IMR-90 (cell line): ENCODE data around the gene MRS2. TPM values are rescaled to one million over a fixed set of nuclear protein-coding genes. Genes with fewer than 3 reads are reported as not detected.

Experiments
- ATAC-seq: fragments of 200-7000 bp; cut with Tn5 transposase; 2 replicates; pipeline ENCODE4 v1.9.1; 2020; ENCODE audit warnings: low read depth, mild to moderate bottlenecking, moderate library complexity
- BruUV-seq: library from RNA; stranded (reverse); fragments of 400-500 nt; replicated peaks from 2 replicates; lab custom pipeline; 2021; lab: Mats Ljungman, UMichigan
- CTCF ChIA-PET: fragments of 300-600 bp; formaldehyde crosslinking; extraction: SDS; loops from one replicate; lab custom pipeline; 2021; ENCODE audit warnings: antibody characterized with exemption; lab: Yijun Ruan, JAX
- POLR2A ChIA-PET: fragments of 300-600 bp; sonication (Branson Sonifier 250); formaldehyde crosslinking; loops from one replicate; lab custom pipeline; 2022; ENCODE audit warnings: antibody characterized with exemption; ENCODE audit not compliant: unreplicated experiment; lab: Charles Lee
- DNase-seq: peaks from one replicate; pipeline ENCODE4 v3.0.0; 2013
- H2AFZ ChIP-seq: replicated peaks from 2 replicates; pipeline ENCODE3; 2013; ENCODE audit warnings: low read length, mild to moderate bottlenecking; ENCODE audit not compliant: poor library complexity
- H2AK5ac ChIP-seq: 2 replicates; pipeline ENCODE4 v1.6.1; 2013; ENCODE audit warnings: low read depth, low read length, inconsistent platforms
- H2AK9ac ChIP-seq: replicated peaks from 2 replicates; pipeline ENCODE3; 2013; ENCODE audit warnings: mild to moderate bottlenecking, low read depth, low read length, moderate library complexity; ENCODE audit not compliant: poor library complexity
- H2BK120ac ChIP-seq: 2 replicates; pipeline ENCODE4 v1.6.1; 2013; ENCODE audit warnings: low read depth, low read length, inconsistent platforms
- H2BK15ac ChIP-seq: 3 replicates; pipeline ENCODE4 v1.6.1; 2013; ENCODE audit warnings: low read depth, low read length, inconsistent platforms
- H2BK20ac ChIP-seq: 2 replicates; pipeline ENCODE4 v1.6.1; 2013; ENCODE audit warnings: low read depth, mild to moderate bottlenecking, inconsistent platforms, low read length, moderate library complexity
- H2BK5ac ChIP-seq: 2 replicates; pipeline ENCODE4 v1.6.1; 2013; ENCODE audit warnings: mild to moderate bottlenecking, low read depth, low read length, inconsistent platforms; ENCODE audit not compliant: poor library complexity, severe bottlenecking
- H3K14ac ChIP-seq: replicated peaks from 2 replicates; pipeline ENCODE4 v1.6.1; 2013; ENCODE audit warnings: low read depth, low read length, inconsistent platforms
- H3K18ac ChIP-seq: 2 replicates; pipeline ENCODE4 v1.6.1; 2013; ENCODE audit warnings: low read depth, low read length, control low read depth
- H3K23ac ChIP-seq: 2 replicates; pipeline ENCODE4 v1.6.1; 2013; ENCODE audit warnings: low read depth, low read length, inconsistent platforms
- H3K27ac ChIP-seq: 2 replicates; pipeline ENCODE4 v1.5.1; 2013; ENCODE audit warnings: mild to moderate bottlenecking, control low read depth, low read length; ENCODE audit not compliant: insufficient read depth
- H3K27me3 ChIP-seq: 2 replicates; pipeline ENCODE4 v1.6.1; 2013; ENCODE audit warnings: low read length; ENCODE audit not compliant: control insufficient read depth, insufficient read depth
- H3K36me3 ChIP-seq: 2 replicates; pipeline ENCODE4 v1.6.1; 2013; ENCODE audit warnings: low read length, mixed read lengths; ENCODE audit not compliant: control insufficient read depth, insufficient read depth
- H3K4ac ChIP-seq: 2 replicates; pipeline ENCODE4 v1.6.1; 2013; ENCODE audit warnings: low read depth, low read length, inconsistent platforms
- H3K4me1 ChIP-seq: 2 replicates; pipeline ENCODE4 v1.6.1; 2013; ENCODE audit warnings: low read length, mixed read lengths; ENCODE audit not compliant: control insufficient read depth, insufficient read depth
- H3K4me2 ChIP-seq: 2 replicates; pipeline ENCODE4 v1.6.1; 2013; ENCODE audit warnings: low read depth, mild to moderate bottlenecking, control low read depth, low read length, moderate library complexity
- H3K4me3 ChIP-seq: 2 replicates; pipeline ENCODE4 v1.5.1; 2013; ENCODE audit warnings: low read depth, mild to moderate bottlenecking, control low read depth, low read length, moderate library complexity; ENCODE audit not compliant: insufficient read depth
- H3K56ac ChIP-seq: 2 replicates; pipeline ENCODE4 v1.6.1; 2013; ENCODE audit warnings: low read length, inconsistent platforms; ENCODE audit not compliant: insufficient read depth; ENCODE audit errors: extremely low read depth
- H3K79me1 ChIP-seq, 2 experiments: 2 replicates each; pipeline ENCODE4 v1.6.1; 2013; ENCODE audit warnings: low read length in 2 of 2, inconsistent platforms in 1 of 2, low read depth in 1 of 2
- H3K9ac ChIP-seq: 2 replicates; pipeline ENCODE4 v1.6.1; 2013; ENCODE audit warnings: low read depth, low read length, control low read depth
- H3K9me1 ChIP-seq: 2 replicates; pipeline ENCODE4 v1.6.1; 2013; ENCODE audit warnings: low read length, inconsistent platforms; ENCODE audit not compliant: insufficient read depth
- H3K9me3 ChIP-seq: 2 replicates; pipeline ENCODE4 v1.6.1; 2013; ENCODE audit warnings: low read length; ENCODE audit not compliant: control insufficient read depth, insufficient read depth
- H4K20me1 ChIP-seq: 2 replicates; pipeline ENCODE4 v1.6.1; 2013; ENCODE audit warnings: low read length, inconsistent platforms; ENCODE audit not compliant: insufficient read depth
- H4K5ac ChIP-seq: 2 replicates; pipeline ENCODE4 v1.6.1; 2013; ENCODE audit warnings: mild to moderate bottlenecking, low read depth, low read length, control low read depth
- H4K8ac ChIP-seq, 2 experiments: 2 replicates each; pipeline ENCODE4 v1.6.1; 2013; ENCODE audit warnings: low read depth in 2 of 2, low read length in 2 of 2, control low read depth in 1 of 2, inconsistent platforms in 1 of 2
- H4K91ac ChIP-seq: 2 replicates; pipeline ENCODE4 v1.6.1; 2013; ENCODE audit warnings: low read depth, low read length, inconsistent platforms; ENCODE audit not compliant: insufficient read depth
- BHLHE40 ChIP-seq: fragments of 150-350 bp; IDR thresholded peaks from 2 replicates; pipeline ENCODE4 v1.6.1; 2016; ENCODE audit warnings: mild to moderate bottlenecking, low read depth, low read length
- CEBPB ChIP-seq: IDR thresholded peaks from 2 replicates; pipeline ENCODE4 v1.6.1; 2012; ENCODE audit warnings: low read depth, low read length, improper control_type of control experiment
- CHD1 ChIP-seq: IDR thresholded peaks from 2 replicates; pipeline ENCODE4 v1.6.1; 2012; ENCODE audit warnings: low read depth, low read length, improper control_type of control experiment
- CTCF ChIP-seq: conservative IDR thresholded peaks from 2 replicates; pipeline ENCODE4 v1.5.1; 2012; ENCODE audit warnings: mild to moderate bottlenecking, low read depth, low read length, improper control_type of control experiment
- ELK1 ChIP-seq: fragments of 150-350 bp; IDR thresholded peaks from 2 replicates; pipeline ENCODE4 v1.6.1; 2016; ENCODE audit warnings: low read depth, mild to moderate bottlenecking, low read length, moderate library complexity, borderline replicate concordance
- FOS ChIP-seq: fragments of 150-350 bp; IDR thresholded peaks from 2 replicates; pipeline ENCODE4 v1.6.1; 2016; ENCODE audit warnings: low read depth, low read length
- MAFK ChIP-seq: IDR thresholded peaks from 2 replicates; pipeline ENCODE4 v1.6.1; 2012; ENCODE audit warnings: low read depth, low read length, improper control_type of control experiment
- MAZ ChIP-seq: IDR thresholded peaks from 2 replicates; pipeline ENCODE4 v1.6.1; 2012; ENCODE audit warnings: low read depth, mild to moderate bottlenecking, low read length, improper control_type of control experiment, moderate library complexity, borderline replicate concordance
- MXI1 ChIP-seq: IDR thresholded peaks from 2 replicates; pipeline ENCODE4 v1.6.1; 2012; ENCODE audit warnings: low read depth, mild to moderate bottlenecking, low read length, moderate library complexity, borderline replicate concordance
- NFE2L2 ChIP-seq: fragments of 150-350 bp; IDR thresholded peaks from 2 replicates; pipeline ENCODE4 v1.6.1; 2016; ENCODE audit warnings: low read depth, mild to moderate bottlenecking, low read length
- POLR2A ChIP-seq: IDR thresholded peaks from 2 replicates; pipeline ENCODE4 v1.6.1; 2012; ENCODE audit warnings: mild to moderate bottlenecking, low read depth, low read length
- RAD21 ChIP-seq: IDR thresholded peaks from 2 replicates; pipeline ENCODE4 v1.6.1; 2012; ENCODE audit warnings: low read length, improper control_type of control experiment
- RCOR1 ChIP-seq: IDR thresholded peaks from 2 replicates; pipeline ENCODE4 v1.6.1; 2012; ENCODE audit warnings: mild to moderate bottlenecking, low read length, improper control_type of control experiment; ENCODE audit not compliant: insufficient replicate concordance
- RFX5 ChIP-seq: IDR thresholded peaks from 2 replicates; pipeline ENCODE4 v1.8.0; 2012; ENCODE audit warnings: low read depth, mild to moderate bottlenecking, low read length, moderate library complexity
- SMC3 ChIP-seq: fragments of 150-350 bp; IDR thresholded peaks from 2 replicates; pipeline ENCODE4 v1.6.1; 2016; ENCODE audit warnings: low read depth, mild to moderate bottlenecking, antibody characterized with exemption, low read length, moderate library complexity
- USF2 ChIP-seq: fragments of 150-350 bp; IDR thresholded peaks from 2 replicates; pipeline ENCODE4 v1.6.1; 2017; ENCODE audit warnings: mild to moderate bottlenecking, antibody characterized with exemption, low read length, low read depth
- WGBS, 2 experiments: methylation state at CpG; one replicate each; pipeline versions ENCODE4 v1.1.5 to v1.1.7; 2013; ENCODE audit warnings: missing lambda C conversion rate in 2 of 2; ENCODE audit not compliant: insufficient read length in 1 of 2; ENCODE audit errors: extremely low coverage in 2 of 2; 5-methylcytosine and 5-hydroxymethylcytosine counted together
- dilution Hi-C: fragments of 300-500 bp; cut with HindIII; formaldehyde crosslinking; loops from one replicate; pipeline ENCODE4 v1.14.3; 2018; ENCODE audit warnings: low sequenced_read_pairs; ENCODE audit not compliant: unreplicated experiment
- in situ Hi-C: fragments of 300-500 bp; cut with MboI; formaldehyde crosslinking; loops from 3 replicates; pipeline ENCODE4 v1.14.3; 2019; ENCODE audit warnings: low sequenced_read_pairs, inconsistent platforms, mixed read lengths
- intact Hi-C: fragments of 100-400 bp; cut with micrococcal nuclease; formaldehyde crosslinking; loops from 2 replicates; pipeline ENCODE4 v1.10.0; 2022
- polyA plus RNA-seq, 3 experiments: library from polyadenylated mRNA; depleted of rRNA; stranded (reverse); fragments of >200 nt; gene quantifications; 2 replicates each; pipeline ENCODE4 v1.2.3, GENCODE V29; 2012; ENCODE audit warnings: low replicate concordance in 1 of 3
- total RNA-seq: library from RNA; depleted of rRNA; stranded (reverse); fragments of >200 nt; gene quantifications from 2 replicates; pipeline ENCODE4 v1.2.3, GENCODE V29; 2012

MRS2 gene
- total and polyA plus RNA-seq, 2 of the 4 experiments (the other 2 are of a cell fraction), result 8.8 to 11.1 TPM

- dilution Hi-C loops (no loop called here), intact Hi-C loops (no loop called here), in situ Hi-C loops (loop anchor here (10.0 kb wide), 1 partner anchor 262 kb away; no protein-coding TSS in a partner anchor)
- Histone ChIP-seq H2AK9ac (no peak overlapping the region), H3K4ac (no peak overlapping the region), H3K23ac (no peak overlapping the region), H4K8ac (no peak overlapping the region), H3K36me3 (no peaks in the 10 kb centered on the region), H3K9me1 (peaks cover 7% of the 10 kb centered on the region), H2BK120ac (no peak overlapping the region), H3K4me2 (no peak overlapping the region), H2AFZ (no peak overlapping the region), H4K20me1 (no peaks in the 10 kb centered on the region), H3K4me1 (peaks cover 3% of the 10 kb centered on the region; the same call in 1 of the 2 replicates), H3K56ac (no peak overlapping the region), H3K18ac (no peak overlapping the region), H3K14ac (no peak overlapping the region), H3K79me1 (no peaks in the 10 kb centered on the region), H2BK5ac (no peak overlapping the region), H2BK20ac (no peak overlapping the region), H4K5ac (no peak overlapping the region), H4K91ac (no peak overlapping the region), H3K9me3 (no peaks in the 10 kb centered on the region), H2BK15ac (no peak overlapping the region), H3K4me3 (no peak overlapping the region), H2AK5ac (no peak overlapping the region), H3K27ac (no peak overlapping the region), H3K27me3 (no peaks in the 10 kb centered on the region), H3K9ac (no peak overlapping the region)
- CTCF ChIA-PET, result no interaction called here
- 100% methylated on average over 1 of the region's 9 CpGs; no CpG with 5 or more reads in 1 of the 2 experiments for WGBS, 2 experiments
- POLR2A ChIA-PET, result no interaction called here
- TF ChIP-seq NFE2L2 (no peak), FOS (no peak), RCOR1 (no peak), CHD1 (no peak), USF2 (no peak), SMC3 (no peak), POLR2A (no peak), BHLHE40 (no peak), RFX5 (no peak), MAFK (no peak), ELK1 (no peak), MAZ (no peak), MXI1 (no peak), RAD21 (no peak), CTCF (no peak), CEBPB (no peak)
- no TSS peak for BruUV-seq
- no peak for ATAC-seq
- DNase-seq, result no peak
Measured at GRCh38 chr6:24432611-24433010, 29.9 kb downstream of the MRS2 start.
